ENCODE measurements around the gene UGCG.

DNA sequence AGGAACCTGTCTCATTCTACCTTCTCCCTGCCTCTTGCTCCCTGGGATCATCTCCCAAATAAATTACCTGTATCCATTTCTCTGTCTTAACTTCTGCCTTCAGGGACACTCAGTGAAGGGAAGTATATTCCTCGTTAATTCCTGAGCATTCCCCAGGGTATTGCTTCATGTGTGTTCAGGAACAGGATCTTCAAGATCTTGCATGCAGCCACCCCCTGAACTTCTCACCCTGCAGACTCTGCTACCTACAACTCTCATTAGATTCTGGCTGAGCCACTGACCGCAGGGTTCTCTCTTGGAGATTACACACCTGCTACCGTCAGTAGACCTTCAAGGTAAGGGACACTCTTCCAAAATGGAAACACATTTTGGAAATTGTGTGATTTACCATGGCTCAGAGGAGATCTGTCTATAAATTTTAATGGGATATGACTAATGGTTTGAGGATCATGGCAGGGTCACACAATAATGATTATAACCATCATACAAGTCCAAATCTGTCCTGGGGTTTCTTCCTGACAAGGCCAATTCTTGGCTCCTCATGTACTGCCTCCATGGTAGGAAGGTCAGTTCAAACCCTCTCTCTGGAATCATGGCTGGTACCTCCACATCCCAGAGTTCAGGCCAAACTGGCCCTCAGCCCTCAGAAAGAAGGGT lies 38.9 kb upstream of the UGCG start:
- TF ChIP-seq, protein P1, sequence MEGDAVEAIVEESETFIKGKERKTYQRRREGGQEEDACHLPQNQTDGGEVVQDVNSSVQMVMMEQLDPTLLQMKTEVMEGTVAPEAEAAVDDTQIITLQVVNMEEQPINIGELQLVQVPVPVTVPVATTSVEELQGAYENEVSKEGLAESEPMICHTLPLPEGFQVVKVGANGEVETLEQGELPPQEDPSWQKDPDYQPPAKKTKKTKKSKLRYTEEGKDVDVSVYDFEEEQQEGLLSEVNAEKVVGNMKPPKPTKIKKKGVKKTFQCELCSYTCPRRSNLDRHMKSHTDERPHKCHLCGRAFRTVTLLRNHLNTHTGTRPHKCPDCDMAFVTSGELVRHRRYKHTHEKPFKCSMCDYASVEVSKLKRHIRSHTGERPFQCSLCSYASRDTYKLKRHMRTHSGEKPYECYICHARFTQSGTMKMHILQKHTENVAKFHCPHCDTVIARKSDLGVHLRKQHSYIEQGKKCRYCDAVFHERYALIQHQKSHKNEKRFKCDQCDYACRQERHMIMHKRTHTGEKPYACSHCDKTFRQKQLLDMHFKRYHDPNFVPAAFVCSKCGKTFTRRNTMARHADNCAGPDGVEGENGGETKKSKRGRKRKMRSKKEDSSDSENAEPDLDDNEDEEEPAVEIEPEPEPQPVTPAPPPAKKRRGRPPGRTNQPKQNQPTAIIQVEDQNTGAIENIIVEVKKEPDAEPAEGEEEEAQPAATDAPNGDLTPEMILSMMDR (IDR thresholded peaks at IDR 0.05), result no peak
- no peak for TF ChIP-seq EZH2phosphoT487 (IDR thresholded peaks at IDR 0.05)
- TF ChIP-seq EZH2 (IDR thresholded peaks at IDR 0.05), result no peak

Data from neural progenitor cell (in vitro differentiated cells).